Stimulated activated CD8-positive, alpha-beta memory T cell treated with anti-CD3 and anti-CD28 coated beads, Interleukin-7, amount 100 ng/mL, for 24 hours (primary cell): ENCODE measurements around the gene CIRBP.
A peak's percentile ranks its signal among the peaks of the same experiment; 100 is the strongest.

ENCODE experiments used
- DNase-seq: peaks from one replicate; pipeline ENCODE4 v3.0.0-alpha.2; 2020; ENCODE audit warnings: low read depth

Gene CIRBP

GRCh38 chr19:1255186-1256161 is 13.7 kb upstream of the CIRBP start:
- DNase-seq, result no peak

- no peak for DNase-seq
Observed at GRCh38 chr19:1256646-1257474, 12.3 kb upstream of the CIRBP start.

- DNase-seq, result no peak
Observed at GRCh38 chr19:1257475-1258162, 11.5 kb upstream of the CIRBP start.

- DNase-seq, result no peak
Observed at GRCh38 chr19:1258163-1258492, 11.0 kb upstream of the CIRBP start.

GRCh38 chr19:1258707-1259205 is 10.4 kb upstream of the CIRBP start:
- no peak for DNase-seq

GRCh38 chr19:1259206-1259875 is 9.8 kb upstream of the CIRBP start:
- DNase-seq, result no peak

GRCh38 chr19:1259876-1260748 is 9.0 kb upstream of the CIRBP start:
- DNase-seq, result no peak

GRCh38 chr19:1260749-1261537 is 8.2 kb upstream of the CIRBP start:
- DNase-seq, result peak; percentile 90

- no peak for DNase-seq
Observed at GRCh38 chr19:1261538-1261797, 7.7 kb upstream of the CIRBP start.

GRCh38 chr19:1261798-1262622 is 7.1 kb upstream of the CIRBP start:
- DNase-seq, result no peak

- no peak for DNase-seq
Observed at GRCh38 chr19:1262623-1263123, 6.5 kb upstream of the CIRBP start.

GRCh38 chr19:1263188-1263587 is 5.9 kb upstream of the CIRBP start:
- DNase-seq, result no peak

- DNase-seq, result no peak
Observed at GRCh38 chr19:1264801-1265614, 4.1 kb upstream of the CIRBP start.

- DNase-seq, result no peak
Observed at GRCh38 chr19:1265615-1266128, 3.5 kb upstream of the CIRBP start.

- no peak for DNase-seq
Observed at GRCh38 chr19:1266129-1266915, 2.8 kb upstream of the CIRBP start.

GRCh38 chr19:1266916-1267476 is 2.1 kb upstream of the CIRBP start:
- no peak for DNase-seq
